Stimulated activated naive CD8-positive, alpha-beta T cell treated with anti-CD3 and anti-CD28 coated beads, Interleukin-15, amount 100 ng/mL, for 72 hours (primary cell): ENCODE results near the gene PLA2G4E.

Experiments
- ATAC-seq: fragments of 150-1000 bp; cut with Tn5 transposase; 2 replicates; pipeline ENCODE4 v1.10.0; 2021; ENCODE audit warnings: mild to moderate bottlenecking, moderate library complexity
- DNase-seq, 2 donors: peaks; one replicate each; pipeline ENCODE4 v3.0.0; 2021 to 2022
- H3K27ac Mint-ChIP-seq, 2 donors: one replicate each; pipeline ENCODE4 v1.8.0; 2022; ENCODE audit warnings: mild to moderate bottlenecking in 2 of 2, mixed read lengths in 2 of 2, moderate library complexity in 2 of 2
- H3K27me3 Mint-ChIP-seq: one replicate; pipeline ENCODE4 v1.8.0; 2022; ENCODE audit warnings: mixed read lengths
- H3K4me1 Mint-ChIP-seq: one replicate; pipeline ENCODE4 v1.8.0; 2022; ENCODE audit warnings: mild to moderate bottlenecking, mixed read lengths
- H3K4me3 Mint-ChIP-seq, 2 donors: one replicate each; pipeline ENCODE4 v1.8.0; 2022; ENCODE audit warnings: mild to moderate bottlenecking in 2 of 2, mixed read lengths in 2 of 2, moderate library complexity in 1 of 2
- H3K9me3 Mint-ChIP-seq, 2 donors: one replicate each; pipeline ENCODE4 v1.8.0; 2022; ENCODE audit warnings: mixed read lengths in 2 of 2

The PLA2G4E gene

GRCh38 chr15:42012928-42013482 lies 7.8 kb downstream of the PLA2G4E start:
- Mint-ChIP-seq H3K4me1 (peaks cover 25% of the 10 kb centered on the region), H3K4me3 (no peak overlapping the region), H3K27ac (no peak overlapping the region), H3K9me3 (no peaks in the 10 kb centered on the region), H3K27me3 (no peaks in the 10 kb centered on the region)
- DNase-seq (no peak), ATAC-seq (no peak)

DNA sequence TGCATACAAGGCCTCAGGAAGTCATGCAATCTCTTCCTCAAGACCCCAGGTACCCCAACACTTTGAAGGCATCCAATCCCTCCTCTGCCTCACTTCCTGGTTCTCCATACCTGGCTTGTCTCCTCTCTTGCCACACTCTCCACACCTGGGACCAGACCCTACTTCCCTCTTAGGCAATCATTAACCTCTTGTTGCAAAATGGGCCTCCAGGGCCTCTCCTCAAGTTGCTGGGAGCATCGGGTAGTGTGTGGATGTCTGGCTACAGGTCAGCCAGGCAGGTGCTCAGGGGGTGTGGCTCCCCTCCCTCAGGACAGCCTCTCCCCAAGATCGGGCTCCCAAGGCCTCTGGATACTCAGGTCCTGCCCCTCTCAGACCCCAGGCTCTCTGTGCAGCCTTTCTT lies 8.6 kb downstream of the PLA2G4E start:
- Mint-ChIP-seq H3K4me1 (peaks cover 30% of the 10 kb centered on the region), H3K4me3 (no peak overlapping the region), H3K9me3 (no peaks in the 10 kb centered on the region), H3K27ac (peak overlapping the region; percentile 51 to 55), H3K27me3 (no peaks in the 10 kb centered on the region)
- DNase-seq (no peak), ATAC-seq (no peak)

DNA sequence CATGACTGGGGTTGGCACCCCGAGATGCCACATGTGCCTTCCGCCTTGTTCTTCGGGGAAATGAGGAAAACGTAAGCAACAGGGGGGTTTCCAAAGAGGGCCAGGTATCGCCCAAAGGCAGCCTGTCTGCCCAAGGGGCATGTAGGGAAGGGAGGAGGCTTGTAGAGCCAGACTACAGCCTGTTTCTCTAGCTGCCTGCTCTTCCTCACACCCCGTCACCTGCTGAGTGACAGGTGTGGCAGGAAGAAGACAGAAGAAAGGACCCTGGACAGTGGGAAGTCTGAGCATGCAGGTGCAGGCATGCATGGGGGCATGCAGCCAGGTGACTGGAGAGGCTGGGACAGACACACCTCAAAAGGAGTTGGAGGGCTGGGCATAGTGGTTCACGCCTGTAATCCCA lies 9.8 kb downstream of the PLA2G4E start:
- Mint-ChIP-seq H3K4me3 (peak overlapping the region in 1 of 2 donors; percentile 16), H3K27ac (peak overlapping the region; percentile 74 to 88), H3K27me3 (no peaks in the 10 kb centered on the region), H3K4me1 (peaks cover 33% of the 10 kb centered on the region), H3K9me3 (no peaks in the 10 kb centered on the region)
- ATAC-seq (no peak), DNase-seq (no peak)

GRCh38 chr15:42010434-42010833 lies 10.4 kb downstream of the PLA2G4E start:
- peak overlapping the region; percentile 74 to 88 for H3K27ac Mint-ChIP-seq
- no peak for DNase-seq
- H3K9me3 Mint-ChIP-seq = no peaks in the 10 kb centered on the region
- ATAC-seq = peak; percentile 75
- peaks cover 33% of the 10 kb centered on the region for H3K4me1 Mint-ChIP-seq
- H3K4me3 Mint-ChIP-seq = peak overlapping the region in 1 of 2 donors; percentile 16
- H3K27me3 Mint-ChIP-seq = no peaks in the 10 kb centered on the region

DNA sequence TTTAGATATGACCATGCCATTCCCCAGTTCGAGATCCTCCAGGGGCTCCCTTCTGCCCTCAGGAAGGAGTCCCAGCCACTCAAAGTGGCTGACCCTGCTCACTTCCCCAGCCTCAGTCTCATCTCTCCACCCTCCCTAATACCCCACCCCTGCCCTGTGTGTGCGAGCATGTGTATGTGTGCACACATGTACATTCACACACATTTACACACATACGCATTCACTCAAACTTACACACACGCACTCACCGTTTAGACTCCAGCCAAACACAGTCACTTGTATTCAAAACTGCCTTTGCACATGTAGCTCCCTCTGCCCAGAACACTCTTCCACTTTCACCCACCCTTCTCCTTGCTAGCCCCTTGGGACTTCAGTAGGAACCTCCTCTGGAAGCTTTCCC lies 11.4 kb downstream of the PLA2G4E start:
- ATAC-seq (no peak), DNase-seq (no peak)
- no peaks in the 10 kb centered on the region for H3K27me3 Mint-ChIP-seq
- peak overlapping the region in 1 of 2 donors; percentile 56 for H3K27ac Mint-ChIP-seq
- H3K4me3 Mint-ChIP-seq = no peak overlapping the region
- no peaks in the 10 kb centered on the region for H3K9me3 Mint-ChIP-seq
- H3K4me1 Mint-ChIP-seq = peaks cover 33% of the 10 kb centered on the region

DNA sequence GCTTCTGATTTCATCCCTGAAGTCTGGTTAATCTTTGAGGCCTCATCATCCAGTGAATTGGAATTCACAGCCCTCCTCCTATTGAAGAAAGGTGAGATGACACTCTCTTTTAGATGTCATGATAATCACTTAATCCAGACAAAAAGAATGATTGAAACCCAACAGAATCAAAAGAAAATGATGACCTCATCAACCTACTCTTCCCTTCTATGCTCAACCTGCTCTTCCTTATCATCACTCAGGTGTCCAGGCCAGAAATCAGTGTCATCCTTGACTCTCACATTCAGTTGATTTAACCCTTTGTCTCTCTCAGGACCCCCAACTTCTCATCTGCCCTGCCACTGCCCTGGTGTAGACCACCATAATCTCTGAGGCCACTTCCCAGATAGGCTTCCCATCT lies 11.8 kb downstream of the PLA2G4E start:
- no peak for ATAC-seq
- H3K4me1 Mint-ChIP-seq = peaks cover 33% of the 10 kb centered on the region
- H3K9me3 Mint-ChIP-seq = no peaks in the 10 kb centered on the region
- H3K27ac Mint-ChIP-seq = no peak overlapping the region
- no peak for DNase-seq
- H3K27me3 Mint-ChIP-seq = no peaks in the 10 kb centered on the region
- H3K4me3 Mint-ChIP-seq = no peak overlapping the region

GRCh38 chr15:42007386-42007785 lies 13.5 kb downstream of the PLA2G4E start:
- no peak overlapping the region for H3K4me3 Mint-ChIP-seq
- DNase-seq (no peak), ATAC-seq (no peak)
- peak overlapping the region; percentile 1 to 85 for H3K27ac Mint-ChIP-seq
- H3K4me1 Mint-ChIP-seq = peaks cover 33% of the 10 kb centered on the region
- no peaks in the 10 kb centered on the region for H3K27me3 Mint-ChIP-seq
- no peaks in the 10 kb centered on the region for H3K9me3 Mint-ChIP-seq

DNA sequence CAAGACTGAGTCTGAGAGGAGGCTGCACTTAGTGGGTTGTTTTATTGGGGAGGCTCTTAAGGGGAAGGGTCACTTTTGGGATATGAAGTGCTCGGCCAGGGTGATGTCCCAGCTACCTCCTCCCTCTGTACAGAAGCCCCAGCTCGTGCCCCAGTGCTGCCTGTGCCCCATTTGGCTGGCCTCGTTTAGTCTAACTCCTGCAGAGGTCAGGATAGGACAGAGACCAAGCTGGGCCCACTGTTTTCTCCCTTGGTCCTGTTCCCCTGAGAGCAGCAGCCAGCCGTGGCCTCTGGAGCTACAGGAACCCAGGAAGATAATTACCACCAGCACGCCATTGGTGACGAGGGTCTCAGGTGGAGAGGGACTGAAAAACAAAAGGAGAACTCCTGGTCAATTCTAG lies 18.5 kb downstream of the PLA2G4E start:
- H3K4me3 Mint-ChIP-seq = no peak overlapping the region
- H3K27me3 Mint-ChIP-seq = no peaks in the 10 kb centered on the region
- peaks cover 4% of the 10 kb centered on the region for H3K4me1 Mint-ChIP-seq
- ATAC-seq (no peak), DNase-seq (no peak)
- no peaks in the 10 kb centered on the region for H3K9me3 Mint-ChIP-seq
- no peak overlapping the region for H3K27ac Mint-ChIP-seq

GRCh38 chr15:42001236-42001635 lies 19.6 kb downstream of the PLA2G4E start:
- Mint-ChIP-seq H3K27ac (no peak overlapping the region), H3K9me3 (no peaks in the 10 kb centered on the region), H3K27me3 (no peaks in the 10 kb centered on the region), H3K4me3 (no peak overlapping the region), H3K4me1 (no peaks in the 10 kb centered on the region)
- no peak for DNase-seq
- ATAC-seq = no peak

- no peaks in the 10 kb centered on the region for H3K9me3 Mint-ChIP-seq
- no peaks in the 10 kb centered on the region for H3K4me1 Mint-ChIP-seq
- no peaks in the 10 kb centered on the region for H3K27me3 Mint-ChIP-seq
- DNase-seq = no peak
- no peak overlapping the region for H3K27ac Mint-ChIP-seq
- no peak overlapping the region for H3K4me3 Mint-ChIP-seq
- ATAC-seq = peak; percentile 84
Measured at GRCh38 chr15:41999290-42000285, 21.3 kb downstream of the PLA2G4E start.

- peak overlapping the region in 1 of 2 donors; percentile 41 for H3K27ac Mint-ChIP-seq
- no peaks in the 10 kb centered on the region for H3K27me3 Mint-ChIP-seq
- no peak overlapping the region for H3K4me3 Mint-ChIP-seq
- H3K4me1 Mint-ChIP-seq = no peaks in the 10 kb centered on the region
- ATAC-seq (no peak), DNase-seq (no peak)
- H3K9me3 Mint-ChIP-seq = no peaks in the 10 kb centered on the region
Measured at GRCh38 chr15:41997845-41998244, 23.0 kb downstream of the PLA2G4E start.

- no peak for ATAC-seq
- Mint-ChIP-seq H3K9me3 (no peaks in the 10 kb centered on the region), H3K4me3 (no peak overlapping the region), H3K27me3 (no peaks in the 10 kb centered on the region), H3K4me1 (no peaks in the 10 kb centered on the region), H3K27ac (peak overlapping the region in 1 of 2 donors; percentile 63)
- DNase-seq = no peak
Measured at GRCh38 chr15:41996921-41997592, 23.8 kb downstream of the PLA2G4E start.

GRCh38 chr15:41996376-41996775 lies 24.5 kb downstream of the PLA2G4E start:
- H3K4me3 Mint-ChIP-seq = no peak overlapping the region
- H3K27me3 Mint-ChIP-seq = no peaks in the 10 kb centered on the region
- H3K9me3 Mint-ChIP-seq = no peaks in the 10 kb centered on the region
- no peak for DNase-seq
- ATAC-seq = no peak
- H3K27ac Mint-ChIP-seq = peak overlapping the region in 1 of 2 donors; percentile 1
- H3K4me1 Mint-ChIP-seq = no peaks in the 10 kb centered on the region

GRCh38 chr15:41995476-41995855 lies 25.4 kb downstream of the PLA2G4E start:
- Mint-ChIP-seq H3K27ac (no peak overlapping the region), H3K4me3 (no peak overlapping the region), H3K27me3 (no peaks in the 10 kb centered on the region), H3K4me1 (no peaks in the 10 kb centered on the region), H3K9me3 (no peaks in the 10 kb centered on the region)
- no peak for DNase-seq
- no peak for ATAC-seq

DNA sequence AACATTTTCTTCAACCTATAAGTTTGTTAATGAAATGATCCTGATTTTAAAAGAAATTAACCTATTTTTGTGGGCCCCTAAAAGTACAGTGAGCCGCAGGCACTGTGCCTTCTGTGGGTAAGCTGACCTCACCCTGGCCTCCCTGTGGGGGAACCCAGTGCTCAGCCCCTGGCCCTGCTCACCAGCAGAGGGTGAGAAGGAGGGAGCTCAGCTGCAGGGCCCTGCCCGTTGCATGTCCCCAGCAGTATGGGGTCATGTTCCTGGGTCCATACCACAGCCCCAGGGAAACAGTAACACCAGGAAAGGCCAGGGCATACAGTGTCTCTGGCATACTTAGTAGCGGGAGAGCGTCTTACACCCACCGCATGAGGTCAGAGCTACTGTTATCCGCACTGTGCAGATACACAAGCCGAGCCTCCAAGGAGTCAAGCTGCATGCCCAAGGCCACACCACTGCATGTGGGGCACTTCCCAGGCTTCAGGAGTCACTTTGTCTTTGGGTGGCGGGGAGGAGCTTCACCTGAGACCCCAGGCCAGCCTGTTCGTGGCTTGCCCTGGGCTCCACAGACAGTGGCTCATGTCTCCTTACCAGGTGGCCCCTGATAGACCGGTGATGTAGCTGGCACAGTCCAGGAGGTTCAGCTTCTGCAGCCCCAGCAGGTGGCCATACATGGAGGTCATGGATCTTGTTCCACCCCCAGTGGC lies 25.9 kb downstream of the PLA2G4E start:
- Mint-ChIP-seq H3K4me1 (no peaks in the 10 kb centered on the region), H3K4me3 (no peak overlapping the region), H3K9me3 (no peaks in the 10 kb centered on the region), H3K27me3 (no peaks in the 10 kb centered on the region), H3K27ac (peak overlapping the region in 1 of 2 donors; percentile 54)
- ATAC-seq (no peak), DNase-seq (no peak)
